HFFc6 (cell line): ENCODE results near the gene VSTM2B. TPM values are rescaled to one million over a fixed set of nuclear protein-coding genes. Genes with fewer than 3 reads are reported as not detected.

ENCODE experiments used
- DNase-seq: peaks from one replicate; pipeline ENCODE4 v3.0.0-alpha.2; 2018
- H3K27ac Mint-ChIP-seq: 2 replicates; pipeline ENCODE4 v1.8.0; 2020; ENCODE audit warnings: mild to moderate bottlenecking, mixed read lengths
- H3K27me3 Mint-ChIP-seq: 2 replicates; pipeline ENCODE4 v1.8.0; 2021; ENCODE audit warnings: mild to moderate bottlenecking, moderate library complexity, mixed read lengths; ENCODE audit not compliant: insufficient read depth
- H3K36me3 Mint-ChIP-seq: 2 replicates; pipeline ENCODE4 v1.8.0; 2021; ENCODE audit warnings: low read depth, mixed read lengths
- H3K4me1 Mint-ChIP-seq: 2 replicates; pipeline ENCODE4 v1.8.0; 2020; ENCODE audit warnings: low read depth, mixed read lengths
- H3K4me3 Mint-ChIP-seq: 2 replicates; pipeline ENCODE4 v1.8.0; 2020; ENCODE audit warnings: mild to moderate bottlenecking, moderate library complexity, mixed read lengths
- H3K9me3 Mint-ChIP-seq: 2 replicates; pipeline ENCODE4 v1.8.0; 2020; ENCODE audit warnings: mild to moderate bottlenecking, mixed read lengths
- total RNA-seq, 6 experiments: library from RNA; stranded (reverse); fragmentation: NEBNext Ultra II Directional; extraction: Animal tissue kit (Norgen Biotek cat#: 25700); gene quantifications; 2 replicates in 1 of 6; 3 replicates in 5 of 6; pipeline ENCODE4 v1.2.3, GENCODE V29; 2021
- TF ChIP-seq, protein P1 (sequence below): fragments of 200-600 bp; sonication (generic); IDR thresholded peaks from 2 replicates; pipeline ENCODE4 v1.5.0; 2021; ENCODE audit warnings: antibody characterized with exemption, mild to moderate bottlenecking

VSTM2B gene
- total RNA-seq, 6 experiments from 2014 or later: not detected

DNA sequence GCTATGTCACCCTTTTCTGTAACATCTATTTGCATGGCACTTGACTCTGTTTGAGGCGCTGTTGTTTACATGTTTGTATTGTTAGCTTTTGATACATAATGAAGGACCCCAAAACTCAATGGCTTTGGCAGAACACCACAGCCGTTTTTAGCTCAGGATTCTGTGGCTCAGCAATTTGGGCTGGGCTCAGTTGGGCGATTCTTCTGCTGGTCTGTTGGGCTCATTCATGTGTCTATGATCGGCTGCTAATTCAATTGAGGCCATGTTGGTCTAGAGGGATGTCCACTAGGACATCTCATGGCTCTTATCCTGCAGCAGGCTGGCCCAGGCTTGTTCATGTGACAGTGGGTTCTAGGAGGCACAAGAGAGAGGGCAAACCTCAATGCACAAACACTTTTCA is 33.9 kb downstream of the VSTM2B start:
- Mint-ChIP-seq H3K27ac (no peak overlapping the region), H3K36me3 (no peaks in the 10 kb centered on the region), H3K27me3 (peaks cover 7% of the 10 kb centered on the region), H3K9me3 (peaks cover 17% of the 10 kb centered on the region), H3K4me3 (no peak overlapping the region), H3K4me1 (no peaks in the 10 kb centered on the region)
- no peak for DNase-seq
- TF ChIP-seq, protein P1, sequence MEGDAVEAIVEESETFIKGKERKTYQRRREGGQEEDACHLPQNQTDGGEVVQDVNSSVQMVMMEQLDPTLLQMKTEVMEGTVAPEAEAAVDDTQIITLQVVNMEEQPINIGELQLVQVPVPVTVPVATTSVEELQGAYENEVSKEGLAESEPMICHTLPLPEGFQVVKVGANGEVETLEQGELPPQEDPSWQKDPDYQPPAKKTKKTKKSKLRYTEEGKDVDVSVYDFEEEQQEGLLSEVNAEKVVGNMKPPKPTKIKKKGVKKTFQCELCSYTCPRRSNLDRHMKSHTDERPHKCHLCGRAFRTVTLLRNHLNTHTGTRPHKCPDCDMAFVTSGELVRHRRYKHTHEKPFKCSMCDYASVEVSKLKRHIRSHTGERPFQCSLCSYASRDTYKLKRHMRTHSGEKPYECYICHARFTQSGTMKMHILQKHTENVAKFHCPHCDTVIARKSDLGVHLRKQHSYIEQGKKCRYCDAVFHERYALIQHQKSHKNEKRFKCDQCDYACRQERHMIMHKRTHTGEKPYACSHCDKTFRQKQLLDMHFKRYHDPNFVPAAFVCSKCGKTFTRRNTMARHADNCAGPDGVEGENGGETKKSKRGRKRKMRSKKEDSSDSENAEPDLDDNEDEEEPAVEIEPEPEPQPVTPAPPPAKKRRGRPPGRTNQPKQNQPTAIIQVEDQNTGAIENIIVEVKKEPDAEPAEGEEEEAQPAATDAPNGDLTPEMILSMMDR: no peak

DNA sequence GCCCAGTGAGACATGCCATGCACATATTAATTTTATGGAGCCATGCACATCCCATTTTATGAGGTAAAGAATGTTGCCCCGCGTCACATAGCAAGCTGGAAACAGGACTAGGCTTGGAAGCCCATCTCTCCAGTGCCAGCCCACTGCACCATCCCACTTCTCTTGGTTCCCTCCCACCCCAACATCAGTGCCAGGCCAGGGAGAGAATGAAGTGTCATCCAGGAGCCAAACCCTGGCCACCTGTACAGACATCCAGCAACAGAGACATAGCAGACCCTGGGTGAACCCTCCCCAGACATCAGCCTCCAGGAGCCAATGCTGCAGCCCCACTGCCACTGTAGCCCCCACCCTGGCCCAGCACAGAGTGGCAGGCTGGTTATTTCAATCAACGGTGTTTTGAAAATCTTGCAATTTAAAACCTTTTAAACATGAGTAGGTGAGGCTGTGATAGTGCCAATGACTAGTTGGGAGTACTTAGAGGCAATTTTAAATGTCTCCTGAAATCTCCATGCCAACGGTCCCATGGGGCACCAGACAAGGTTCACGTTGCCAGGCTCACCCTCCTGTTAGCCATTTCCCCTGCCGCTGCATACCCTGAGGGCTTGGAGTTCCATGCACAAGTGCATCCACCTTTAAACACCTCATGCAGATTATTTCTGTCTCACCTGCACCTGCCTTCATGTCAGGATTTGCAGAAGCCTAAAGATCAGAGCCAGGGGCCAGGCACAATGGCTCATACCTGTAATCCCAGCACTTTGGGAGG is 34.7 kb downstream of the VSTM2B start:
- H3K4me3 Mint-ChIP-seq: no peak overlapping the region
- H3K4me1 Mint-ChIP-seq: no peaks in the 10 kb centered on the region
- TF ChIP-seq, protein P1: no peak
- H3K36me3 Mint-ChIP-seq: no peaks in the 10 kb centered on the region
- DNase-seq: no peak
- H3K27me3 Mint-ChIP-seq: peaks cover 7% of the 10 kb centered on the region
- peaks cover 17% of the 10 kb centered on the region for H3K9me3 Mint-ChIP-seq
- no peak overlapping the region for H3K27ac Mint-ChIP-seq

DNA sequence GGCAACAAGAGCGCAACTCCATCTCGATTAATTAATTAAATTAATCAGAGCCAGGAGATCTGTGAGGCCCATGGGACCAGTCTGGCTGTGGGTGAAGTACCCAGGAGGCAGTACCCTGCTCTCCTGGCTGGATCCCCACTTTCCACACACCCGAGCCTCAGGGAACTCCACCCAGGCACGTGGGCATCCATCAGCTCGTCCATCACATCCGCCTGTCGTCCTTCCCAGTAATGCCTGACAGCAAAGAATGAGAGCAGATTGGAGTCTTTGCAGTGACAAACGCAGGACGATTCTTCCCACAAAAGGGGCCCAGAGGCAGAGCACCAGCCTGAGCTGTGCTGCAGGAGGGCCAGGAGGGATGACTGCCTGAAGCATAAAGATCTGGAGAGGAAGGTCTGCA is 35.8 kb downstream of the VSTM2B start:
- Mint-ChIP-seq H3K4me3 (no peak overlapping the region), H3K36me3 (no peaks in the 10 kb centered on the region), H3K27me3 (peaks cover 7% of the 10 kb centered on the region), H3K9me3 (peaks cover 17% of the 10 kb centered on the region), H3K4me1 (no peaks in the 10 kb centered on the region), H3K27ac (no peak overlapping the region)
- no peak for DNase-seq
- TF ChIP-seq, protein P1: no peak

DNA sequence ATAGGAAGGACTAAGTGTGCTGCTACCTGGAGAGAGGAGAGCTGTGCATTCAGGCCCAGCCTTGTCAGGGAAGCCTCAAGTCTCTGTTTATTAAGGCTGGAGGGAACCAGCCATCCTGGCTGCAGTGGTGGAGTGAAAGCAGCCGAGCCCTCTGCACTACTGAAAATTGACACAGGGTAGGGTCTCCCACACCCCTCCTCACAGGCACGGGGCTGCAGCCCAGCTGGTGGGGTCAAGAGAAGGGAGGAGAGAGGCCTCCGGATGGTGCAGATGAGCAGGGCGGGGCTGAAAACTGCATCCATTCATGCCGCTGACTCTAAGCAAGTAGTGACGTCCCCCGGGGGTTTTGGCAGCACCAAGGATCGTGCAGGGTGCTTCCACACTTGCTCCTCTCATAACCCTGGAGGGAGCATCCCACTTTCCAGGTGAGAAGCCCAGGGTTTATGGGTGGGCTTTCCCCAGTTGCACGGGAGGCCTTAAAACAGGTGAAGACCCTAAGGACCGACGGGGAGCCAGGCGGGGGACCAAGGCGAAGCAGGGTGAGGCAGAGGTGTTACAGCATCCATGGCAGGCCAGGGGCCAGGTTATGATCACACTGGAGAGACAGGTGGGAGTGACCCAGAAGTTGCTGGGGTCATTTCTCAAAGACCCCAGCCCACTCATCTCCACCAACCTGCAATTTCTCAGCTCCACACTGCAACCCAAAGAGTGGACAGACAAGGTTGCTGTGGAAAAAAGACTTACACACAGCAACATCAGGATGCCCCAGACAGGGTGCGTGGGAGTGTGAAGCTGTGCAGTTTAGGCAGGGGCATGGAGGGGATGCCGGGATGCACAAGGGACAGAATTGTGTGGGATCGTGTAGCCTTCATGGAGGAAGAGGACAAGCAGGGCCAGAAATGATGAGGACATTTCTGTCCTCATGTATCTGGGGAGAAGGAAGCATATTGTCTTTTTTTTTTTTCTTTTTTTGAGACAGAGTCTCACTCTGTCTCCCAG is 36.8 kb downstream of the VSTM2B start:
- no peak for DNase-seq
- no peaks in the 10 kb centered on the region for H3K4me1 Mint-ChIP-seq
- H3K27me3 Mint-ChIP-seq: peaks cover 8% of the 10 kb centered on the region
- no peaks in the 10 kb centered on the region for H3K36me3 Mint-ChIP-seq
- H3K4me3 Mint-ChIP-seq: no peak overlapping the region
- H3K27ac Mint-ChIP-seq: no peak overlapping the region
- H3K9me3 Mint-ChIP-seq: peaks cover 17% of the 10 kb centered on the region
- TF ChIP-seq, protein P1: no peak

DNA sequence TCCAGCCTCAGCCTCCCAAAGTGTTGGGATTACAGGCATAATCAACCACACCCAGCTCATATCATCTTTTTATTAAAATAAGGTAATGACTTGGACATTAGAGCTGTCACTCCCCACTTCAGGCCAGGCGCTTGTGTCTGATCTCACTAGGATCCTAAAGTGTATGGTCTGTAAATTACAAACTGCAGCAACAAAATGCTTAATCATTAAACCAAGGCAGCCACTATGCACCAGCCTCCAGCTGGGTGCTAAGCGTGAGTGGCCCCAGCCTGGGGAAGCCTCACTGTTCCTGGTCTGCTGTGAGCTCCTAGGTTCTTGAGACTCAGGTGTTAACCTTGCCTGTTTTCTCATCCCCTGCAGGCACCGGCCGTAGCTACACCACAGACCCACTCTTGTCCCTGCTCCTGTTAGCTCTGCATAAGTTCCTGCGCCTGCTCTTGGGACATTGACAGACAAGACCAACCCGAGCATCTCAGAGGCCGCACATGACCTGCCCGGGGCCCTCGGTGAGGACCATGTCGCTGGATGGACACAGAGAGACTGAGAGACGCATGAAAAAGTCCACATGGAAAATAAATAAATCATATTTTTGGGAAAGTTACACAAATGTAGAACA is 37.8 kb downstream of the VSTM2B start:
- no peaks in the 10 kb centered on the region for H3K36me3 Mint-ChIP-seq
- peaks cover 16% of the 10 kb centered on the region for H3K27me3 Mint-ChIP-seq
- TF ChIP-seq, protein P1: no peak
- H3K4me3 Mint-ChIP-seq: no peak overlapping the region
- peaks cover 13% of the 10 kb centered on the region; the same call in 1 of the 2 replicates for H3K9me3 Mint-ChIP-seq
- H3K4me1 Mint-ChIP-seq: no peaks in the 10 kb centered on the region
- no peak for DNase-seq
- no peak overlapping the region for H3K27ac Mint-ChIP-seq
